Measurements from ENCODE around the gene PNMT.

Gene PNMT

DNA sequence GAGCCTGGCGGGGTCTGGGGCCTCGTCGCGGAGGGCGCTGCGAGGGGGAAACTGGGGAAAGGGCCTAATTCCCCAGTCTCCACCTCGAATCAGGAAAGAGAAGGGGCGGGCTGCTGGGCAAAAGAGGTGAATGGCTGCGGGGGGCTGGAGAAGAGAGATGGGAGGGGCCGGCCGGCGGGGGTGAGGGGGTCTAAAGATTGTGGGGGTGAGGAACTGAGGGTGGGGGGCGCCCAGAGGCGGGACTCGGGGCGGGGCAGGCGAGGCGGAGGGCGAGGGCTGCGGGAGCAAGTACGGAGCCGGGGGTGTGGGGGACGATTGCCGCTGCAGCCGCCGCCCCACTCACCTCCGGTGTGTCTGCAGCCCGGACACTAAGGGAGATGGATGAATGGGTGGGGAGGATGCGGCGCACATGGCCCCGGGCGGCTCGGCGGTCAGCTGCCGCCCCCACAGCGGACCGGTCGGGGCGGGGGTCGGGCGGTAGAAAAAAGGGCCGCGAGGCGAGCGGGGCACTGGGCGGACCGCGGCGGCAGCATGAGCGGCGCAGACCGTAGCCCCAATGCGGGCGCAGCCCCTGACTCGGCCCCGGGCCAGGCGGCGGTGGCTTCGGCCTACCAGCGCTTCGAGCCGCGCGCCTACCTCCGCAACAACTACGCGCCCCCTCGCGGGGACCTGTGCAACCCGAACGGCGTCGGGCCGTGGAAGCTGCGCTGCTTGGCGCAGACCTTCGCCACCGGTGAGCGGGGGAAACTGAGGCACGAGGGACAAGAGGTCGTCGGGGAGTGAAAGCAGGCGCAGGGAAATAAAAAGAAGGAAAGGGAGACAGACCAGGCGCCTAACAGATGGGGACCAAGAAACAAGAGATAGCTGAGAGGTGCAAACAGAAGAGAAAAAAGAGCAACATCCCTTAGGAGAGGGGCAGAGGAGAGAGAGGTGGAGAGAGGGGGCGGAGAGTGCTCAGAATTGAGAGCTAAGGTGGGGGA lies at the start of gene PNMT:
TSS of gene PNMT (plus strand) at position 509 of the 980 bp plus-strand sequence. CDS start at position 532, 23 bp downstream.
- DNase-seq, result peak; percentile 90

- DNase-seq, result no peak
Observed at GRCh38 chr17:39618956-39619785, 49.1 kb upstream of the PNMT start.

GRCh38 chr17:39619786-39620101 lies 48.5 kb upstream of the PNMT start:
- DNase-seq, result no peak

- peak; percentile 91 for DNase-seq
Observed at GRCh38 chr17:39621523-39622379, 46.5 kb upstream of the PNMT start.

DNA sequence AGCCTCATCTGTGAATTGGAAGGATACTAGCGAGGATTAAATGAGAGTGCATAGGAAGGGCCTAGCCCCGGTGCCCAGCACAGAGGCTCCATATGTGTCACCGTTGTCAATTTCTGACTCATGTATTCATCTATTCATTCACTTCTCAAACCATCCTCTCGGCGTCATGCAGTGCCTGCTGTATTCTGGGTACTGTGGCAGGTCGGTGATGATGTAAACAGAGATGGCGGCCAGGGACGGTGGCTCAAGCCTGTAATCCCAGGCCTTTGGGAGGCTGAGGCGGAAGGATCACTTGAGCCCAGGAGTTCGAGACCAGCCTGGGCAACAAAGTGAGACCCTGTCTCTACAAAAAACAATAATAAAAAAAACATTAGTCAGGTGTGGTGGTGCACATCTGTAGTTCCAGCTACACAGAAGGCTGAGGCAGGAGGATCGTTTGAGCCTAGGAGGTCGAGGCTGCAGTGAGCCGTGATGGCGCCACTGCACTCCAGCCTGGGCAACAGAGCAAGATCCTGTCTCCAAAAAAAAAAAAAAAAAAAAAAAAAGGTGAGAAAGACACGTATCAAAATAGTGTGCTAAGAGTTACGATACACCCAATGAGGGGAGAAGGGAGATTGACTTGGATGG lies 45.8 kb upstream of the PNMT start:
- DNase-seq, result no peak

DNA sequence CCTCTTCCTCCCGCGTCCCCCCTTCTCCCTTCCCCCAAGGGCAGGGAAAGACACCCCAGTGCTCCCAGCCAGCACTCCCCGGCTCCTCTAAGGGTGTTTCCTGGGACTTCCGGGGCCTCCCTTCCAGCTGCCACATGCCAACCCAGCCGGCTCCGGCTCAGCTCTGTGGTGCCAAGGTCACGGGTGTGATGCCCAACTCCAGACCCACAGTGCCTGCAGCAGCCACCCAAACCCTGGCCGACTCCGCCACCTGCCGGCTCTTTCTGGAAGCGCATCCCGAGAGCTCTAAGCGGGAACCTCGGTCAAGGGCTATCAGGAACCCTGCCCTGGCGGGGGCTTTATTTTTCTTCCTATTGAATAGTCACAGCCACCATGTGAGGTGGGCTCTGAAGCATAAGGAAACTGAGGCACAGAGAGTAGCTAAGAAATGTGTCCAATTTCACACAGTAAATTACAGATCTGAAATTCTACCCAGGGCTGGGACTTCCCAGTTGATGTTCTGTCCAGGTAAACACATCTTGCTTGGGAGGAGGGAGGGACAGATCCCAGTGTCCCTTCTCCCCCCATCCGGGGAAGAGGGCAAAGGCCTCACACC lies 44.8 kb upstream of the PNMT start:
- peak; percentile 91 for DNase-seq

GRCh38 chr17:39624313-39624712 lies 43.9 kb upstream of the PNMT start:
- DNase-seq, result no peak

DNA sequence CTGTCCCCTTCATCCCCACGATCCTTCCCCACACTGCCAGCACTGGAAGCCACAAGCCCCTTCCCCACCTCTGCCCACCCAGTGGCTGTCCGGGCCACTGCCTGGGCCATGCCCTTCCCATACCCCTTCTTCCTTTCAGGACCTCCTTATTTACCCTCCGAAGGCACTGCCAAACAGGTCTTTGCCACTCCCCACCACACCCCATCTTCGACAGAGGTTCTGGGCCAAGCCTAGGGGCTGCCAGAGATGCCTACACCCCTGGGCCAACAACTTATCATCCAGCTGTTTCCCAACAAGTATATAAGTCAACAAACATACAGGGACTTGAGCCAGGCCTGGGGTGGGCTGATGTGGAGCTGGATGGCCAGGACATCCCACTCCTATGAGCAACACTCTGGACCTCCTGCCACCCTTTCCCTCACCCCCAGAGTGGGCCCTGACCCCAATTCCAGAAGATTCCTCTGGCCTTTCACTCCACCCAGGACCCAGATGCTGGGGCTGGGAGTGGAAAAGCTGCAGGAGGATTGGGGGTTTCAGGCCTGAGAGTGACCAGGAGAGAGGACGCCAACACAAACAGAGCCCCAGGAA lies 43.0 kb upstream of the PNMT start:
- DNase-seq, result no peak

DNA sequence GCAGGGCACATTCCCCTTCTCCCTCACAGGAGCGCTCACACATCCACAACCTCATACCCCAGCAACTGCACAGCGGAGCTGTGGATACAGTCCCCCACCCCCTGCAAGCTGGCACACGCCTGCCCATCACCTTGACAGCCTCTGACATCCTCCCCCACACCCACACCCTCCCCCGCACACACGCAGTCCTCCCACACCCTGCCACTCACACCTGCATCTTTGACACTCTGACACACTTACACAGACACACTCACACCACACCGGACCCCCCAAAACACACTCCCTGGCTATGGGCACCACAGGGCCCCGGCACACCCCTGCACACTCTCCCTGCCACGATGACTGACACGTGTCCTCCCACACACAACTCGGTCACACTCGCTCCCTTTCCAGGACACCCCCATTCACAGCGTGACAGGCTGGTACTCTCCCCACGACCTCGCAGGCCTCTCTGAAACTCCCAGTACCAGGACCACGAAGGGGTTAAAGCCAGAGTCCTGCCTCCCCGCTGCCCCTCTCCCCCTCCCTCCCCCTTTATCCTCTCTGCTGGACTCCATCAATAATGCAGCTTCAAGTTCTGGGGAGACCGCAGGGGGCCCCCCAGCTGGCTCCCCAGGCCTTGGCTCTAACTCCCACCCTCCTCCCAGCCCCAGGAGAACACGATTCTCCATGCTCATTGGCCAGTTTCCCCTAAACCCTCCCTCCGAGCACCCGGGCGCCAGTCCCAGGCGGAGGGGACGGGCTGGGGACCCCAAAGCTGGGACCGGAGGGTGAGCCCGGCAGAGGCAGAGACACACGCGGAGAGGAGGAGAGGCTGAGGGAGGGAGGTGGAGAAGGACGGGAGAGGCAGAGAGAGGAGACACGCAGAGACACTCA lies 41.8 kb upstream of the PNMT start, which contains the start of gene PPP1R1B:
TSS of gene PPP1R1B (plus strand) at position 782 of the 876 bp plus-strand sequence. CDS start 441 bp downstream, outside the sequence.
- DNase-seq, result no peak

DNA sequence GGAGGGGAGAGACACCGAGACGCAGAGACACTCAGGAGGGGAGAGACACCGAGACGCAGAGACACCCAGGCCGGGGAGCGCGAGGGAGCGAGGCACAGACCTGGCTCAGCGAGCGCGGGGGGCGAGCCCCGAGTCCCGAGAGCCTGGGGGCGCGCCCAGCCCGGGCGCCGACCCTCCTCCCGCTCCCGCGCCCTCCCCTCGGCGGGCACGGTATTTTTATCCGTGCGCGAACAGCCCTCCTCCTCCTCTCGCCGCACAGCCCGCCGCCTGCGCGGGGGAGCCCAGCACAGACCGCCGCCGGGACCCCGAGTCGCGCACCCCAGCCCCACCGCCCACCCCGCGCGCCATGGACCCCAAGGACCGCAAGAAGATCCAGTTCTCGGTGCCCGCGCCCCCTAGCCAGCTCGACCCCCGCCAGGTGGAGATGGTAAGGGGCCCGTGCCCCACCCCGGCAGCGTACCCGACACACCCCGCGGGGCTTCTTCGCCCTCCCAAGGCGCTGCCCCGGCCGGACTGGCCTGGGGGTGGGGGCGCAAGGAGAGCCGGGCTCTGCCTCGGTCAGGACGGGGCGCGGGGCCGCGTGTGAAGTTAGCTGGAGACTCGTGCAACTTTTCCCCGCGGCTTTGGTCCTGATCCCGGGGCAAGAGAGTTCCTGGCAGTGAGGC lies 41.1 kb upstream of the PNMT start:
- no peak for DNase-seq

GRCh38 chr17:39627712-39628516 lies 40.3 kb upstream of the PNMT start:
- no peak for DNase-seq

- no peak for DNase-seq
Observed at GRCh38 chr17:39628655-39629493, 39.4 kb upstream of the PNMT start.

DNA sequence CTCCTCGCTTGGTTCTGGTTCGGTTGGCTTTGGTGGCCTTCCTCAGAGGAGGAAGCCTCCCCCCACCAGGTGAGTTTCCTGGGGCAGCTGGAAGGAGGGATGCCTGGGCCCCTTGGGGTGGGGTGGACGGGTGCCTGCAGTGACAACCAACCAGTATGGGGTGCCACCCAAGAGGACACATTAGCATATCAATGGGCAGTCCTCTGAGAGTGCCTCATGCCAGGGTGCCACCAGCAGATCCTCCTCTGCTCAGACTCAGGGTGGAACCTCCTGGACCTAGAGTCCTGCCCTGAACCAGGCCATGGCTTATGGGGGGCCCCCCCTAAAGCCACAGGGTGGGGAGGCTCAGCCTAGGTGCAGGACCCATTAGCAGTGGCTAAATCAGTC lies 38.8 kb upstream of the PNMT start:
- no peak for DNase-seq

GRCh38 chr17:39629898-39630297 lies 38.4 kb upstream of the PNMT start:
- peak; percentile 55 for DNase-seq

GRCh38 chr17:39631403-39631802 lies 36.9 kb upstream of the PNMT start:
- DNase-seq, result no peak

GRCh38 chr17:39632153-39632941 lies 35.9 kb upstream of the PNMT start:
- DNase-seq, result no peak

DNA sequence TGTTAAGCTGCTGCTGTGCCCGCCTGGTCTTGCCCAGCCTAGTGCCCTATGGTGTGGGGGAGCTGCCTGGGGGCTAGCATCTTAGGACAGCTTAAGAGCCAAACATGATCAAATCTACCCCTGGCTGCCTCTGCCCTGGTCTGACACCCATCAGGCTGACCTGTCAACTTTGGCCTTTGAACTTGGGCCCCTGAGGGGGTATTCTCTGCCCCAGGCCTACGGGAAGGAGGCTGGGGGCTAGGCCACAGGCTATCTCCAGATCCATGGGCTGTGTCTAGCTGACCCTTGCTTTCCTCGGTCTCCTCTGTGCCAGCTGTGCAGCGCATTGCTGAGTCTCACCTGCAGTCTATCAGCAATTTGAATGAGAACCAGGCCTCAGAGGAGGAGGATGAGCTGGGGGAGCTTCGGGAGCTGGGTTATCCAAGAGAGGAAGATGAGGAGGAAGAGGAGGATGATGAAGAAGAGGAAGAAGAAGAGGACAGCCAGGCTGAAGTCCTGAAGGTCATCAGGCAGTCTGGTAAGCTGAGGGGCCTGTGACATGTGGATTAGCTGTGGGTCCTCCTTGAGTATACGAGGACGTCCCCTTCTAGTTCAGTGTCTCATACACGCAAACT lies 34.6 kb upstream of the PNMT start:
- no peak for DNase-seq
